ENCODE results near the gene SNRNP25.
A peak's percentile ranks its signal among the peaks of the same experiment; 100 is the strongest.

The SNRNP25 gene

DNA sequence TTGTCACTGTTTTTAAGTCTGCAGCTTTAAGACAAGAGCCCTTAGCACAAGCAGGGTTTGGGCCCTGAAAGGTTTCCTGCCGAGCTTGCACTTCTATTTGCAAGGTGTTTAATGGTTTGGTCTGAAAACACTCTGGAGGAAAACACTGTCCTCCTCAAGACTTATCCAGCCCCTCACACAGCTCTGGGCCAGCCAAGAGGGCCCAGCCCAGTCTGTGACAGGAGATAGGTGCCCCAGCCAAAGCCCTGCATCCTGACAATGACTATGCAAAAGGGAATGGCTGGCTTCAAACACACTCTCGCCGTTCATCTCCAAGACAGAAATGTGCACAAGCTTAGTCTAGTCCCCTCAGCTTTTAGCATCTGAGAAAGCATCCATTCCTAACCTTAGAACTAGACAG is 51.3 kb downstream of the SNRNP25 start:
- no peak for DNase-seq

DNA sequence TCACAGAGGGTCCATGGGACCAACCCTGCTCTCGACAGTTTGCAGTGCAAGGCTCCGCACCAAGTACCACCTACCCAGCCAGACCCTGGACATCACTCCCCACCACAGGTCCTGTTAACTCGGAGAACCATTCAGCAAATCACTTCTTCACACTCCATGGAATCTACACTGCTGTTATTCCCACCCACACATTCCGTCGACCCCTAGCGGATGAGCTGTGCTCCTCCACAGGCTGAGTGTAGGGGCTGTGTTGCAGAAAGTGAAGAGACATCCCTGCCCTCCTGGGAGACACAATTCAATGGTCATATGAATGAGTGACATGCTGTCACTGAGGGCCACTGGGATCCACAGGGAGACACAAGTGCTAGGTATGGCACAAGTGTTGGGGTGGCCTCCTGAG is 51.9 kb downstream of the SNRNP25 start:
- no peak for DNase-seq

DNA sequence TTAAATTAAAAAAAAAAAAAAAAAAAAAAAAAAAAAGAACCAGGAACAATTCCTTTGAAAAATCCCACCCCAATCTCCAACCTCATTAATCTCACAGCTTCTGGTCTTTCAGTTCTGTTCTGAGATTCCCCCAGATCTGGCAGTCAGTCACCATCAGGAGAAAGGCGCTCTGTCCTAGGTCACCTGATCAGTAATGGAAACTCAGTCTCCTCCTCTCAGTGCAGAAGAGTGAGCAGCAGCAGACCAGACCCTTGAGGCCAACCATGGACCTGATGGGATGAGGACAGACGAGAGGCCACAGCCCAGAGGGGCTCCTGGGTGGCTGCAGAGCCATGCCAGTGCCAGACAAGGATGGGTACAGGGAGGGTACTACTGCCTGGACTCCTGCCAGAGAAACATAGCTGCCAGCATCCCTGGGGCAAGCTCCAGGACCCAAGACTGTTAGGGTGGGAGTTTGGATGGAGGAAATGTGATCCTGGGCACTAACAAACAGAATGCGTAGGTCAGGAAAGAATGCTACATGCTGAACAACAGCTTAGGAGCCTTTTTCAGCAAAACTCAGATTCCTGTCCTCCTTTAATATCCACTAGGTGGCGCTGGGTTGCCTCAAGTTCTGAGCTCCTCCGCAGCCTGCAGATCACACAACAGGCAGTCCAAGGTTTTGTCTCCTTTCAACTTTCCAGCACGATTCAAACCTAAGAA is 53.1 kb downstream of the SNRNP25 start:
- peak; percentile 47 for DNase-seq
